GM12873 (cell line): ENCODE data around the gene R3HDM2.

Experiments used
- TF ChIP-seq, protein P1 (sequence below): IDR thresholded peaks from 2 replicates; pipeline ENCODE4 v1.5.1; 2012; ENCODE audit warnings: low read depth, mild to moderate bottlenecking, moderate library complexity, low read length, control low read depth; ENCODE audit not compliant: insufficient read depth; ENCODE audit errors: missing control alignments

The R3HDM2 gene

GRCh38 chr12:57238854-57239554 lies 191.8 kb downstream of the R3HDM2 start:
- TF ChIP-seq, protein P1, sequence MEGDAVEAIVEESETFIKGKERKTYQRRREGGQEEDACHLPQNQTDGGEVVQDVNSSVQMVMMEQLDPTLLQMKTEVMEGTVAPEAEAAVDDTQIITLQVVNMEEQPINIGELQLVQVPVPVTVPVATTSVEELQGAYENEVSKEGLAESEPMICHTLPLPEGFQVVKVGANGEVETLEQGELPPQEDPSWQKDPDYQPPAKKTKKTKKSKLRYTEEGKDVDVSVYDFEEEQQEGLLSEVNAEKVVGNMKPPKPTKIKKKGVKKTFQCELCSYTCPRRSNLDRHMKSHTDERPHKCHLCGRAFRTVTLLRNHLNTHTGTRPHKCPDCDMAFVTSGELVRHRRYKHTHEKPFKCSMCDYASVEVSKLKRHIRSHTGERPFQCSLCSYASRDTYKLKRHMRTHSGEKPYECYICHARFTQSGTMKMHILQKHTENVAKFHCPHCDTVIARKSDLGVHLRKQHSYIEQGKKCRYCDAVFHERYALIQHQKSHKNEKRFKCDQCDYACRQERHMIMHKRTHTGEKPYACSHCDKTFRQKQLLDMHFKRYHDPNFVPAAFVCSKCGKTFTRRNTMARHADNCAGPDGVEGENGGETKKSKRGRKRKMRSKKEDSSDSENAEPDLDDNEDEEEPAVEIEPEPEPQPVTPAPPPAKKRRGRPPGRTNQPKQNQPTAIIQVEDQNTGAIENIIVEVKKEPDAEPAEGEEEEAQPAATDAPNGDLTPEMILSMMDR: peak; percentile 100

DNA sequence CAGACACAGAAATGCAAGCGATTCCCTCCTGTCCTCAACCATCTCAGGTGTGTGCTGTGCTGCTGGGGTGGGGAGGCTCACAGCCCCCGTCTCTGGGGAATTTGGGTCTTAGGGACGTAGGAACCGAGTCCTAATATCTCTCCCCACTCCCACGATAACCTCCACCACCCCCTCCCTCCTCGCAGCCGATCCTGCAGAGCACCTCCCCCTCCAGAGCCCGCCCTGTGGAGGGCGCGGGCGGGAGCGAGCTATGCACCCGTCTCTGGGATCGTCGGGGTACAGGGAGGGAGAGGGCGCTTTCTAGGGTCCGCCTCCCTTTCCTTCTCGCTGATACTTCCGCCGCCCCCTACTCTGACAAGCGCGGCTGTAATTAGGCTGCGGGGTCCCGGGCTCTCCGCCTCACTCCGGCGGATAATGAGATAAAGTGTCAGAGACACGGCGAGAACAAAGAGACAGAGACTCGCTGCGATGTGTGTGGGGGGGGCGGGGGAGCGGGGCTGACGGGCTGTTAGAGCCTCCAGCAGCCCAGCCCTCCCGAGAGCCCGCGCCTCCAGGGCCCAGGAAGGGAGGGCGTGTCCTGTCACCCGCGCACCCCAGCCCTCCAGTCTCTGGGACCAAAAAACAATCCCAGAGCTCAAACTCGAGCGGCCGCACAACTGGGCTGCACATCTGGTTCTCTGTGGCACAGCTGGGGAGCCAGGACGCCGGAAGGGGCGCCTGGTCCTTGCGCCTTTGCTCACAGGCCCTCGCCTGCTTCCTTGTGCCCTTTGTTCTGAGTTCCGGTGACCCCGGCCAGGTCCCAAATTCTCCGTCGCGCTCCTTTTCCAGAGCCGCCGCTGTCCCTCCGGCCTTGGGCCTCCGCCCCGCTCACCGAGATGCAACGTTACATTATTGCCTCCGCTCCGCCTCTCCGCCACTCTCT lies 192.7 kb downstream of the R3HDM2 start:
- TF ChIP-seq, protein P1: no peak

DNA sequence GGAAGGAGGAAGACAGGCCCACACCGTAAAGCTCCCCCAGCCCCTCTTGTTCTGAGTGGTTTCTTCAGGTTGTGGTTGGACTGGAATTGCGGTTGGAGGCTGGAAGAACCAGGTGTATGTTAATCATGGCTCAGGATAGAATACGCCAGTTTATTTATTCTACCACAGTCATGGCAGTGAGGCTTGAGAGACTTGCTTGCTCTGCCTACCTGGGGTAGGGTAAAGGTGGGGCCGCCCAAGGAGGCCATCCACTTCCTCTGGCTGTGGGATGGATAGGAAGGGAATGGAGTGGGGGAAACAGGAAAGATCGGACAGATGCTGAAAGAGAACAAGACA lies 193.3 kb downstream of the R3HDM2 start:
- TF ChIP-seq, protein P1: no peak

- TF ChIP-seq, protein P1: no peak
These were observed 193.8 kb downstream of the R3HDM2 start for GRCh38 chr12:57236925-57237595.

DNA sequence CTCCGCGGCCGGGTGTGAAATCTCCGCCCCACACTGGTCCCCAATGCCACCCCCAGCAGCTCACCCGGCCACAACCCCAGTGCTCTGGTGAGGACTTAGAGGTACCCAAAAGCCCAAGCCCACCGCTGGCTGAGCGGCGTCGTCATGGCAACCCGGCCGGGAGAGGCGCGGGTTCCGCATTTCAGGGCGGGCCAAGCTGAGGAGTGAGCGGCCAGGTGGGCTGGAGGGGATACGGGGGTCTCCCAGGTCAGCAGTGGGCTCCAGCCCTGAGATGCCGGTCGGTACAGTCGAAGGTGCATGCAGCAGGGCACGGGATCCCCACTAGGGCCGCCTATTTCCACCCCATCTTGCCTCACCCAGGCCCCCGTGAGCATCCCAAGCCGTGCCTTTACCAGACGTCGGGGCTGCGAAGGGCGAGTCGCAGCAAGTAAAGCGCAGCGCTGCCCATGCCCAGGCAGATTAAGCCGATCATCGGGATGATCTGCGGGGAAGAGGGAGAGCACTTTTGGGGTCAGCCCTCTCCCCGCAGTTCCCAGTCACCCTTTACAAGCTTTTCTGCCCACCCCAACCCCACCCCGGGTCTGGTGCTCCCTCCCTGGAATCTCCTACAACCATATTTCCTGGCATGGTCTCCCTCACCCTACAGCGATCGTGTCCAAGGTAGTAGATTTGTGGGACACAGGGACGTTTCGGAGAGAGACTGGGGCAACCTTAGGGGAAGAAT lies 194.5 kb downstream of the R3HDM2 start:
- TF ChIP-seq, protein P1: no peak

GRCh38 chr12:57235728-57236131 lies 195.1 kb downstream of the R3HDM2 start:
- TF ChIP-seq, protein P1: no peak
